HCT116 (cell line): ENCODE data around the gene THRB.

Experiments
- CTCF ChIP-seq, 3 experiments: fragments of 200-600 bp in 1 of 3; sonication (generic) in 1 of 3; IDR thresholded peaks in 2 of 3; conservative IDR thresholded peaks in 1 of 3; 2 replicates each; pipeline ENCODE4 v1.5.1; 2012 to 2017; ENCODE audit warnings: low read depth in 2 of 3, low read length in 2 of 3, antibody characterized with exemption in 1 of 3, borderline replicate concordance in 1 of 3, control low read depth in 1 of 3, mild to moderate bottlenecking in 1 of 3, mixed read lengths in 1 of 3, mixed run types in 1 of 3, moderate library complexity in 1 of 3; ENCODE audit not compliant: insufficient read depth in 1 of 3
- EZH2phosphoT487 ChIP-seq: fragments of 200-600 bp; IDR thresholded peaks from 2 replicates; pipeline ENCODE4 v1.6.1; 2018; ENCODE audit warnings: antibody characterized with exemption, borderline replicate concordance
- JUND ChIP-seq: IDR thresholded peaks from 2 replicates; pipeline ENCODE4 v1.6.1; 2012
- MAX ChIP-seq: IDR thresholded peaks from 2 replicates; pipeline ENCODE4 v1.6.1; 2012
- POLR2AphosphoS5 ChIP-seq: IDR thresholded peaks from 2 replicates; pipeline ENCODE4 v1.6.1; 2011; ENCODE audit warnings: mild to moderate bottlenecking, low read depth, low read length, moderate library complexity
- REST ChIP-seq: IDR thresholded peaks from 2 replicates; pipeline ENCODE4 v1.6.1; 2012; ENCODE audit warnings: low read depth
- SIN3A ChIP-seq: IDR thresholded peaks from 2 replicates; pipeline ENCODE4 v1.6.1; 2012; ENCODE audit warnings: low read depth
- SP1 ChIP-seq: IDR thresholded peaks from 2 replicates; pipeline ENCODE4 v1.6.1; 2012; ENCODE audit warnings: low read depth
- SRF ChIP-seq: IDR thresholded peaks from 2 replicates; pipeline ENCODE4 v1.6.1; 2012; ENCODE audit warnings: low read depth

- no peak for TF ChIP-seq CTCF (IDR thresholded peaks at IDR 0.05 in 2 of 3, conservative IDR thresholded peaks at IDR 0.05 in 1 of 3; ENCODE audit: borderline replicate concordance in 1 of 3, insufficient read depth in 1 of 3, low read depth in 2 of 3, low read length in 2 of 3)
- TF ChIP-seq SP1, result no peak
- no peak for TF ChIP-seq REST
- TF ChIP-seq SIN3A, result no peak
- no peak for TF ChIP-seq SRF
- no peak for TF ChIP-seq MAX
- no peak for TF ChIP-seq EZH2phosphoT487
- TF ChIP-seq JUND, result no peak
- TF ChIP-seq POLR2AphosphoS5, result no peak
Measured at GRCh38 chr3:24336101-24336500, 158.5 kb downstream of the THRB start.
